Measurements from ENCODE around the gene MZF1.

MZF1 gene

DNA sequence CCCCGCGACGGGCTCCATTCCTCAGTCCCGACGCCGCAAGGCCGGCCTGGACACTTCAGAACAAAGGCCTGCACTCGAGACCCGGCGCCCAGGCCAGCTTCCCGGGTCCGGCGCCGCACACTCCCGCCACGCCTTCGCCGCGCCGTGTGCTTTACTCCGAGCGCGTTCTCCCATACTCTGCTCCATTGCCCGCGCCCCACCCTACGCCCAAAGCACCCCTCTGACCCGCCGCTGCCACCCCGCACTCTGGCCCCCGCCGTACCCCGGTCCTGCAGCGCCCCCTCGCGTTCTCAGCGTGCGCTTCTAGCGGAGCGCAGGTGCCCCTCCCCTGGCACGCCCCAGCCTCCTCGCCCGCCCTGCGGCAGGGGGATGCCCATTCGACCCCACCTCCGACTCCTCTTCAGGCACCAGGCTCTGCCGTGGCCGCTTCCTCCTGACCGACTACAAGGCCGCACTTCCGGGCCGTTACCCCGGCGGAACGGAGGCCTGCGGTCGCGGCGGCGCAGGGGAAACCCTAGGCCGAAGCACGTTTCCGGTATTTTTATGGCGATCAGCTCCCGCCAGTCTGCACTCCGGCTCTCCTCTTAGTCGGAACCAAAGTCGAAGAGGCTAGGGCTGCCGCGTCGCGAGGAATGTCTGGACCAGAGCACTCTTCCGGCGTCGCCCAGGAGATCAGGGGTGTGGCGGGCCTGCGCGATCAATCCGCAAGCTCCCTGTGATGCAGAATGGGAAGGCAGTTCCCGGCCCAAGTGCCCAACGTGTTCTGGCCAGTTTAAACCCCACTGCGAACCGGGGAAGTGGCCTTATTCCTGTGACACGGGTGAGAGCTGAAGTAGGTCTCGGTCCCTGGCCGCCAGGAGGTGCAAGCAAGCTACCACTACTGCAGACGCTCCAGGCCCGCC, 53.5 kb downstream of the MZF1 start, which contains the start of gene ZBTB45 (continued):
- TF ChIP-seq, protein P1, sequence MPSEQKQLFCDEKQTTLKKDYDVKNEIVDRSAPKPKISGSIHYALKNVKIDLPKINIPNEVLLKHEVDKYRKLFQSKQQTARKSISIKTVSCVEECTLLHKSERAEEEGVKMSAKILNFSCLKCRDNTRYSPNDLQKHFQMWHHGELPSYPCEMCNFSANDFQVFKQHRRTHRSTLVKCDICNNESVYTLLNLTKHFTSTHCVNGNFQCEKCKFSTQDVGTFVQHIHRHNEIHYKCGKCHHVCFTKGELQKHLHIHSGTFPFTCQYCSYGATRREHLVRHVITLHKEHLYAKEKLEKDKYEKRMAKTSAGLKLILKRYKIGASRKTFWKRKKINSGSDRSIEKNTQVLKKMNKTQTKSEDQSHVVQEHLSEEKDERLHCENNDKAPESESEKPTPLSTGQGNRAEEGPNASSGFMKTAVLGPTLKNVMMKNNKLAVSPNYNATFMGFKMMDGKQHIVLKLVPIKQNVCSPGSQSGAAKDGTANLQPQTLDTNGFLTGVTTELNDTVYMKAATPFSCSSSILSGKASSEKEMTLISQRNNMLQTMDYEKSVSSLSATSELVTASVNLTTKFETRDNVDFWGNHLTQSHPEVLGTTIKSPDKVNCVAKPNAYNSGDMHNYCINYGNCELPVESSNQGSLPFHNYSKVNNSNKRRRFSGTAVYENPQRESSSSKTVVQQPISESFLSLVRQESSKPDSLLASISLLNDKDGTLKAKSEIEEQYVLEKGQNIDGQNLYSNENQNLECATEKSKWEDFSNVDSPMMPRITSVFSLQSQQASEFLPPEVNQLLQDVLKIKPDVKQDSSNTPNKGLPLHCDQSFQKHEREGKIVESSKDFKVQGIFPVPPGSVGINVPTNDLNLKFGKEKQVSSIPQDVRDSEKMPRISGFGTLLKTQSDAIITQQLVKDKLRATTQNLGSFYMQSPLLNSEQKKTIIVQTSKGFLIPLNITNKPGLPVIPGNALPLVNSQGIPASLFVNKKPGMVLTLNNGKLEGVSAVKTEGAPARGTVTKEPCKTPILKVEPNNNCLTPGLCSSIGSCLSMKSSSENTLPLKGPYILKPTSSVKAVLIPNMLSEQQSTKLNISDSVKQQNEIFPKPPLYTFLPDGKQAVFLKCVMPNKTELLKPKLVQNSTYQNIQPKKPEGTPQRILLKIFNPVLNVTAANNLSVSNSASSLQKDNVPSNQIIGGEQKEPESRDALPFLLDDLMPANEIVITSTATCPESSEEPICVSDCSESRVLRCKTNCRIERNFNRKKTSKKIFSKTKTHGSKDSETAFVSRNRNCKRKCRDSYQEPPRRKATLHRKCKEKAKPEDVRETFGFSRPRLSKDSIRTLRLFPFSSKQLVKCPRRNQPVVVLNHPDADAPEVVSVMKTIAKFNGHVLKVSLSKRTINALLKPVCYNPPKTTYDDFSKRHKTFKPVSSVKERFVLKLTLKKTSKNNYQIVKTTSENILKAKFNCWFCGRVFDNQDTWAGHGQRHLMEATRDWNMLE (tag by site-specific recombination; conservative IDR thresholded peaks at IDR 0.05; ENCODE audit: low read depth): peak; percentile 92
- TF ChIP-seq CTCF (tag by site-specific recombination; IDR thresholded peaks at IDR 0.05): peak; percentile 99
- TF ChIP-seq ZNF529 (tag by site-specific recombination; IDR thresholded peaks at IDR 0.05; ENCODE audit: insufficient replicate concordance): no peak
- no peak for TF ChIP-seq ZNF473 (tag by site-specific recombination; IDR thresholded peaks at IDR 0.05)
- TF ChIP-seq ZNF843 (tag by site-specific recombination; IDR thresholded peaks at IDR 0.05): peak; percentile 87
- no peak for TF ChIP-seq ZNF114 (tag by site-specific recombination; IDR thresholded peaks at IDR 0.05)
- peak; percentile 83; the same call in 1 of the 2 replicates for TF ChIP-seq ZNF610 (tag by site-specific recombination; IDR thresholded peaks at IDR 0.05; ENCODE audit: borderline replicate concordance)
- TF ChIP-seq ZFP69B (tag by site-specific recombination; IDR thresholded peaks at IDR 0.05): peak; percentile 91
- no peak for TF ChIP-seq ZNF37A (tag by site-specific recombination; IDR thresholded peaks at IDR 0.05)
- TF ChIP-seq HIC1 (tag by site-specific recombination; IDR thresholded peaks at IDR 0.05): peak; percentile 100
- TF ChIP-seq ZNF549 (tag by site-specific recombination; IDR thresholded peaks at IDR 0.05): no peak
- TF ChIP-seq PRDM1 (tag by site-specific recombination; IDR thresholded peaks at IDR 0.05): no peak
- no peak for TF ChIP-seq ZNF670 (tag by site-specific recombination; IDR thresholded peaks at IDR 0.05; ENCODE audit: low read depth)
- TF ChIP-seq ZBTB8A (tag by site-specific recombination; IDR thresholded peaks at IDR 0.05): peak; percentile 96
- TF ChIP-seq ZNF416 (tag by site-specific recombination; IDR thresholded peaks at IDR 0.05): 0 out of 2 replicates have a peak, but pooled peaks have one; percentile 36
- TF ChIP-seq GLI4 (tag by site-specific recombination; IDR thresholded peaks at IDR 0.05): peak; percentile 89; the same call in 1 of the 2 replicates
- no peak for TF ChIP-seq ZNF202 (tag by site-specific recombination; IDR thresholded peaks at IDR 0.05; ENCODE audit: borderline replicate concordance)
- TF ChIP-seq KLF1 (tag by site-specific recombination; IDR thresholded peaks at IDR 0.05): peak; percentile 97
- TF ChIP-seq ZNF223 (tag by site-specific recombination; IDR thresholded peaks at IDR 0.05): no peak
- TF ChIP-seq ZNF701 (tag by site-specific recombination; IDR thresholded peaks at IDR 0.05): no peak
- TF ChIP-seq, protein P2, sequence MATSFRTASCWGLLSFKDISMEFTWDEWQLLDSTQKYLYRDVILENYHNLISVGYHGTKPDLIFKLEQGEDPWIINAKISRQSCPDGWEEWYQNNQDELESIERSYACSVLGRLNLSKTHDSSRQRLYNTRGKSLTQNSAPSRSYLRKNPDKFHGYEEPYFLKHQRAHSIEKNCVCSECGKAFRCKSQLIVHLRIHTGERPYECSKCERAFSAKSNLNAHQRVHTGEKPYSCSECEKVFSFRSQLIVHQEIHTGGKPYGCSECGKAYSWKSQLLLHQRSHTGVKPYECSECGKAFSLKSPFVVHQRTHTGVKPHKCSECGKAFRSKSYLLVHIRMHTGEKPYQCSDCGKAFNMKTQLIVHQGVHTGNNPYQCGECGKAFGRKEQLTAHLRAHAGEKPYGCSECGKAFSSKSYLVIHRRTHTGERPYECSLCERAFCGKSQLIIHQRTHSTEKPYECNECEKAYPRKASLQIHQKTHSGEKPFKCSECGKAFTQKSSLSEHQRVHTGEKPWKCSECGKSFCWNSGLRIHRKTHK (tag by site-specific recombination; IDR thresholded peaks at IDR 0.05): no peak
- peak; percentile 96 for TF ChIP-seq ZNF24 (tag by site-specific recombination; IDR thresholded peaks at IDR 0.05)
- TF ChIP-seq, protein P3, sequence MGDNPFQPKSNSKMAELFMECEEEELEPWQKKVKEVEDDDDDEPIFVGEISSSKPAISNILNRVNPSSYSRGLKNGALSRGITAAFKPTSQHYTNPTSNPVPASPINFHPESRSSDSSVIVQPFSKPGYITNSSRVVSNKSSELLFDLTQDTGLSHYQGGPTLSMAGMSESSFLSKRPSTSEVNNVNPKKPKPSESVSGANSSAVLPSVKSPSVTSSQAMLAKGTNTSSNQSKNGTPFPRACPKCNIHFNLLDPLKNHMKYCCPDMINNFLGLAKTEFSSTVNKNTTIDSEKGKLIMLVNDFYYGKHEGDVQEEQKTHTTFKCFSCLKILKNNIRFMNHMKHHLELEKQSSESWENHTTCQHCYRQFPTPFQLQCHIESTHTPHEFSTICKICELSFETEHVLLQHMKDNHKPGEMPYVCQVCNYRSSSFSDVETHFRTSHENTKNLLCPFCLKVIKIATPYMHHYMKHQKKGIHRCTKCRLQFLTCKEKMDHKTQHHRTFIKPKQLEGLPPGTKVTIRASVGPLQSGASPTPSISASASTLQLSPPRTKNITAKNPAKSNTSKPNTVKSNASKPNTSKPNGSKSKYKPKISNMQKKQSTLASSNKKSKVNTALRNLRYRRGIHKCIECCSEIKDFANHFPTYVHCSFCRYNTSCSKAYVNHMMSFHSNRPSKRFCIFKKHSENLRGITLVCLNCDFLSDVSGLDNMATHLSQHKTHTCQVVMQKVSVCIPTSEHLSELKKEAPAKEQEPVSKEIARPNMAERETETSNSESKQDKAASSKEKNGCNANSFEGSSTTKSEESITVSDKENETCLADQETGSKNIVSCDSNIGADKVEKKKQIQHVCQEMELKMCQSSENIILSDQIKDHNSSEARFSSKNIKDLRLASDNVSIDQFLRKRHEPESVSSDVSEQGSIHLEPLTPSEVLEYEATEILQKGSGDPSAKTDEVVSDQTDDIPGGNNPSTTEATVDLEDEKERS (tag by site-specific recombination; IDR thresholded peaks at IDR 0.05): peak; percentile 79
- peak; percentile 98 for TF ChIP-seq ZBTB7A (tag by site-specific recombination; IDR thresholded peaks at IDR 0.05; ENCODE audit: low read depth)
- TF ChIP-seq ZNF184 (tag by site-specific recombination; IDR thresholded peaks at IDR 0.05): no peak
- TF ChIP-seq ZNF596 (tag by site-specific recombination; IDR thresholded peaks at IDR 0.05): 0 out of 2 replicates have a peak, but pooled peaks have one; percentile 18
